Progenitor cell of endocrine pancreas (in vitro differentiated cells): ENCODE results near the gene PAEP. TPM values are rescaled to one million over a fixed set of nuclear protein-coding genes. Genes with fewer than 3 reads are reported as not detected.

Experiments
- DNase-seq: peaks from one replicate; pipeline ENCODE4 v3.0.0; 2021; ENCODE audit warnings: low spot score; ENCODE audit not compliant: unreplicated experiment
- H3K27ac Mint-ChIP-seq: 2 replicates; pipeline ENCODE4 v1.8.0; 2021; ENCODE audit warnings: mild to moderate bottlenecking, moderate library complexity, mixed read lengths
- H3K27me3 Mint-ChIP-seq: 2 replicates; pipeline ENCODE4 v1.8.0; 2021; ENCODE audit warnings: mixed read lengths
- H3K36me3 Mint-ChIP-seq: 2 replicates; pipeline ENCODE4 v1.8.0; 2022; ENCODE audit warnings: mixed read lengths; ENCODE audit not compliant: insufficient read depth
- H3K4me1 Mint-ChIP-seq: 2 replicates; pipeline ENCODE4 v1.8.0; 2021; ENCODE audit warnings: low read depth, mixed read lengths
- H3K4me3 Mint-ChIP-seq: 2 replicates; pipeline ENCODE4 v1.8.0; 2021; ENCODE audit warnings: low read depth, mild to moderate bottlenecking, moderate library complexity, mixed read lengths
- H3K9me3 Mint-ChIP-seq: 2 replicates; pipeline ENCODE4 v1.8.0; 2021; ENCODE audit warnings: low read depth, mixed read lengths
- CTCF ChIP-seq: fragments of 200-600 bp; sonication (generic); IDR thresholded peaks from one replicate; pipeline ENCODE4 v1.5.0; 2021; ENCODE audit warnings: antibody characterized with exemption, mild to moderate bottlenecking; ENCODE audit not compliant: unreplicated experiment
- total RNA-seq: library from RNA; stranded (reverse); gene quantifications from 2 replicates; pipeline ENCODE4 v1.2.1, GENCODE V29; 2021

PAEP gene
- total RNA-seq, 1 donor from 2014 or later = not detected

GRCh38 chr9:135596211-135596610, 34.7 kb downstream of the PAEP start:
- Mint-ChIP-seq H3K27ac (no peak overlapping the region), H3K4me3 (no peak overlapping the region)
- DNase-seq = no peak

GRCh38 chr9:135600296-135600817, 38.8 kb downstream of the PAEP start:
- no peak for DNase-seq
- no peak overlapping the region for H3K27ac Mint-ChIP-seq
- no peak overlapping the region for H3K4me3 Mint-ChIP-seq
- TF ChIP-seq CTCF = no peak
- H3K27me3 Mint-ChIP-seq = peaks cover 8% of the 10 kb centered on the region
- peaks cover 1% of the 10 kb centered on the region for H3K36me3 Mint-ChIP-seq
- H3K9me3 Mint-ChIP-seq = peaks cover 15% of the 10 kb centered on the region
- H3K4me1 Mint-ChIP-seq = peaks cover 7% of the 10 kb centered on the region

More at GRCh38 chr9:135596211-135596610, 34.7 kb downstream of the PAEP start:
- peaks cover 12% of the 10 kb centered on the region for H3K27me3 Mint-ChIP-seq
- H3K9me3 Mint-ChIP-seq = peaks cover 19% of the 10 kb centered on the region
- H3K36me3 Mint-ChIP-seq = peaks cover 1% of the 10 kb centered on the region
- H3K4me1 Mint-ChIP-seq = peaks cover 7% of the 10 kb centered on the region
- TF ChIP-seq CTCF = no peak

- no peak for DNase-seq
- no peak for TF ChIP-seq CTCF
- H3K4me3 Mint-ChIP-seq = no peak overlapping the region
These were observed 40.4 kb downstream of the PAEP start for GRCh38 chr9:135601988-135602387.

GRCh38 chr9:135602789-135603481, 41.4 kb downstream of the PAEP start:
- peak; percentile 77 for TF ChIP-seq CTCF
- Mint-ChIP-seq H3K4me3 (no peak overlapping the region), H3K9me3 (peaks cover 8% of the 10 kb centered on the region), H3K27me3 (peaks cover 6% of the 10 kb centered on the region), H3K27ac (no peak overlapping the region), H3K4me1 (no peaks in the 10 kb centered on the region), H3K36me3 (peaks cover 1% of the 10 kb centered on the region)
- DNase-seq = no peak

More at GRCh38 chr9:135601988-135602387, 40.4 kb downstream of the PAEP start:
- Mint-ChIP-seq H3K27me3 (peaks cover 7% of the 10 kb centered on the region), H3K9me3 (peaks cover 10% of the 10 kb centered on the region), H3K36me3 (peaks cover 1% of the 10 kb centered on the region), H3K27ac (no peak overlapping the region), H3K4me1 (no peaks in the 10 kb centered on the region)

GRCh38 chr9:135604437-135605237, 43.1 kb downstream of the PAEP start:
- H3K36me3 Mint-ChIP-seq = no peaks in the 10 kb centered on the region
- no peaks in the 10 kb centered on the region for H3K9me3 Mint-ChIP-seq
- peak; percentile 7 for DNase-seq
- peaks cover 9% of the 10 kb centered on the region for H3K27me3 Mint-ChIP-seq
- TF ChIP-seq CTCF = no peak
- H3K27ac Mint-ChIP-seq = no peak overlapping the region
- H3K4me3 Mint-ChIP-seq = no peak overlapping the region
- no peaks in the 10 kb centered on the region for H3K4me1 Mint-ChIP-seq
